ENCODE results near the gene MAPKBP1.

GRCh38 chr15:41847206-41847605 lies 72.9 kb downstream of the MAPKBP1 start:
- no peak for TF ChIP-seq POLR2A (IDR thresholded peaks at IDR 0.05; ENCODE audit: low read length)
- no peak for TF ChIP-seq GATA1 (IDR thresholded peaks at IDR 0.05; ENCODE audit: low read depth, low read length)

Data from erythroblast (primary cell).